ENCODE data around the gene GRB10.
"Not testable (repeated sequence)": the region's sequence is repeated elsewhere in the genome, so short reads cannot be mapped to it uniquely, and the experiment has no call there.

The GRB10 gene

DNA sequence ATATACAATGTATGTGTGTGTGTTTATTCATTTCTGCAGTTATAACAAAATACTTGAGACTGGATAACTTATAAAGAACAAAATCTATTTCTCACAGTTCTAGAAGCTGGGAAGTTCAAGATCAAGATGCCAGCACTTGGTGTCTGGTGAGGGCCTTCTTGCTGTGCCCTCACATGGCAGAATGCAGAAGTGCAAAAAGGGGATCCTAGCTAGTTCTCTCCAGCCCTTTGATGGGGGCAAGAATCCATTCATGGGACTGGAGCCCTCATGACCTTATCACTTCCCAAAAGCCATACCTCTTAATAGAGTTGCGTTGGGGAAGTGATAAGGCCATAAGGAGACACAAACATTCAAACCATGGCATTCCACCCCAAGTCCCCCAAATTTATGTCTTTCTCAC is 8.4 kb downstream of the GRB10 start:
- DNase-seq: no peak

DNA sequence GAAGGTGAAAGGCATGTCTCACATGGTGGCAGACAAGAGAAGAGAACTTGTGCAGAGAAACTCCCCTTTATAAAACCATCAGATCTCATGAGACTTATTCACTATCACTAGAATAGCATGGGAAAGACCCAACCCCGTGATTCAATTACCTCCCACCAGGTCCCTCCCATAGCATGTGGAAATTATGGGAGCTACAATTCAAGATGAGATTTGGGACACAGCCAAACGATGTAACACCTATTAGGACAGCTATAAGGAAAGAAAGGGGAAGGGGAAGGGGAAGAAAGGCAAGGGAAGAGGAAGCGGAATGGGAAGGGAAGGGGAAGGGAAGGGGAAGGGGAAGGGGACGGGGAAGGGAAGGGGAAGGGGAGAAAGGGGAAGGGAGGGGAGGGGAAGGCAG is 9.6 kb downstream of the GRB10 start:
- not testable (repeated sequence) for DNase-seq

DNA sequence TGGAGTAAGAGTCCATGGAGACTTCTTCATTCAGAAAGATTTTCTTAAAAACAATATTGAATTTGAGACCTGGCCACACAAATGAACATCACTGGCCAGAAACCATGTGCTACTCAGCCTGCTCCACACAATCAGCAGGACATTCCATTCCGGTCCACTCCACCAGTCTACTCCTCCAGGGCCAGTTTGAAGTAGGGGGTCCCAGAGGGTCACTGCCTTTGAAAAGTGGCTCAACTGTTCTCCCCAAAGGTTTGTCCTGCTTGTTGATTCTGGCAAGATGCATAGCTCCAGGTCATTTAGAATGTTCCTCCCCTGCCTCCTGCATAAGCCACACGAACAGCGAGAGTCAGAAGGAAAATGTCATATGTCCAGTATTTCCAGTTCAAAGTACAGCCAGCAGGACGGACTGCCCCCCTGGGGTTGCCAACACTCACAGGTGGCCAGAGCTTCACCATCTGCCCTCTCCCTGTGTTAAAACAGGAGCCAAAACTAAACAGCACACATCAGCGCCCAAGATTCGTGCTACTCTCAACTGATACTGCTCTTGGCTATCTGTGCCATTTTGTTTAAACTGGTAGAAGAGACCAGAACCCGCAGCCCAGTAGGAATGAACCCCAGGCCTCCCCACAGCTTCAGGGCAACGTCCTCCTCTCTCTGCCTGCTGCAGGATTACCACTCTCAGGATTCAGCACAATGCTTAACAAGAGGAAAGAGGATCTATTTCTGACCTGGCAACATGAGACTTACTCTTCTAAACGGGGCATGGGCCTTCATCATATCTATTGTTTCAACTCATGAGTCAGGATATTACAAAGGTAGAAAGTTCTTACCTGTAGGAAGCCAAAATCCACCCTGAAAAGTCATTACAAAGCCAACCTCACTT is 11.3 kb downstream of the GRB10 start:
- DNase-seq: no peak

DNA sequence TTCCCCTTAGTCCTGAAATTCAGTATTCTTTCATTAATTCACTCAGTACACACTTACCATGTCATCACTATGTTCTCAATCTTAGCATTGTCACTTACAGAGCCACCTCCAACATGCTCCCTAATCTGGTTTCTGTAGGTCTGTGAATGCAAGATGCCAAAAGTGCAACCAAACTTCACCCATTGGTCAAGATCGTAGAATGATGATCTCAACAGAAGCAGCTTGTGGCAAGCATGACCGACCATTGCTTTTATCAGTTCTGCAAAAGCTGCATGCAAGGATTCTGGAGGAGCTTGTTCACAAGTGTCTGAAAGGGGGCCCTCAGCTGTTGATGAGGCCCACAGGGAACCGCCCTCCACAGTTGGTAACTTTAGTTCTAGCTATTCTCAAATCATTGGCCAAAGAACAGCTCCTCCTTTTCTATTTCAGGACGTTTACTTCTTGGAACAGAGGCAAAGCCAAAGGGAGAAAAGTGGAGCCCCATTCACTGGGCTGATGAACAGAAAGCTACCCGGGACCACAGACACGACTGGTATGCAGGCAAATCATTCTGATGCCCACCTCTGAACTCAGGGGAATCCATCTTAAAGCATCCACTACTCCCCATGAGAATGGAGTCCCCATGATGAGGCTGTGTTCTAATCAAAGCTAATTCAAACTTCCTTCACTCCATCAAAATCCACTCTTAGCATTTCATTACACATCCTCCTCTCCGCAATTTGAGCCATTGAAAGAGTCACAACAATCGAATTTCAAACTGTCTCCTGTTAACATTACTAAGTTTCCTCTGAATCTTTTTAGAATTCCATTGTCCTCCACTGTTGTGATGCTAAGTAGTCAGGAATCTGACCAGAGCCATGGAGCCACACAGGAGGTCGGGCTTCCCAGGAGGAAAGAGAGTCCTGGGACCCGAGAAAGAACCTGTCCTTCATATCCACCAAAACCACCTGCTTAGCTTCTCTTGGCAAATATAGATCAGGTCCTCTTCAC is 13.9 kb downstream of the GRB10 start:
- DNase-seq: no peak

GRCh38 chr7:50766849-50767207 is 15.9 kb downstream of the GRB10 start:
- no peak for DNase-seq

- no peak for DNase-seq
These were observed 16.4 kb downstream of the GRB10 start for GRCh38 chr7:50766106-50766848.

DNA sequence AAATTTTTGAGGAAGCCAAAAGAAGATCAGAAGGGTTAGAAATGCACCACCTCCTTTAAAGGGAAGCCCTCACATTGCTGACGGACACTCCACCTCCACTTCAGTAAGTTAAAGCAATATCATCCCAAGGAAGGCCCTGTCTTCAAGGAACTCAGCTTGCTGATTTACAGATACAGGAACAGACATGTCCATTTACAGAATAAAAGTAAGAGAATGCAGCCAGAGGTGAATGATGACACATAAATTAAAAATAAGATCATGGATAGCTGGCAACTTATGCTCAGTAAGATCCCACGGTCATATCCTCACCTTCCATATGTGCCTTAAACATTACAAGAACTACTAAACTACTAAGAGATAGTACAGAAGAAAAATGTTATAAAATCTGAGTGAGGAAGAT is 20.4 kb downstream of the GRB10 start:
- no peak for DNase-seq

DNA sequence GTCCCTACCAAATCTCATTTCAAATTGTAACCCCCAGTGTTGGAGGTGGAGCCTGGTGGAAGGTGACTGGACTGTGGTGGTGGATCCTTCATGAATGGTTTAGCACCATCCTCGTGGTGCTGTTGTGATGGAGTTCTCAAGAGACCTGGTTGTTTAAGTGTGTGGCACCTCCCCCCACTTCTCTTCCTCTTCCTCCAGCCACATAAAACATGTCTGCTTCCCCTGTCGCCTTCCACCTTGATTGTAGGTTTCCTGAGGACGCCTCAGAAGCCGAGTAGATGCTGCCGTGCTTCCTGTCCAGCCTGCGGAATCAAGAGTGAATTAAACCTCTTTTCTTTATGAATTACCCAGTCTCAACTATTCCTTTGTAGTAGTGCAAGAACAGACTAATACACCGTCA is 21.0 kb downstream of the GRB10 start:
- no peak for DNase-seq

- DNase-seq: no peak
These were observed 24.8 kb downstream of the GRB10 start for GRCh38 chr7:50757703-50758390.

DNA sequence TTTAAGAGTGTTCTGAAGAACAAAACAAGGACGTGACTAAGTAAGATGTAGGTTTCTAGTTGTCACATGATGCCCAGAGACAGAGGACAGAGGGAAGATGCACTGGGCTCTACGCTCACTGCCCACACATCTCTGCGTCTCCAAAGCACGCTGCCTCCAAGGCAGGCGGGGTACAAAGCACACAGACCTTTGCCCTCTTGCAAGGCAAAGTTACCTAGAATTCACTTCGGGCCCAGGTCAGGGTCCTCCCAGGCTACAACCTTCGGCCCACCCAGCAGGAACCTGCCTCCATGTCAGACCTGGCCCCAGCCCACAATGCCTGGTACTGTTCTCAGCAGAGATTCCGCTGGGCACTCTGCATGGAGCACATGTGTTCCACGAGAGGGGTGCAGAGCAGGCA is 26.5 kb downstream of the GRB10 start:
- DNase-seq: no peak

- no peak for DNase-seq
These were observed 28.0 kb downstream of the GRB10 start for GRCh38 chr7:50754684-50755083.

DNA sequence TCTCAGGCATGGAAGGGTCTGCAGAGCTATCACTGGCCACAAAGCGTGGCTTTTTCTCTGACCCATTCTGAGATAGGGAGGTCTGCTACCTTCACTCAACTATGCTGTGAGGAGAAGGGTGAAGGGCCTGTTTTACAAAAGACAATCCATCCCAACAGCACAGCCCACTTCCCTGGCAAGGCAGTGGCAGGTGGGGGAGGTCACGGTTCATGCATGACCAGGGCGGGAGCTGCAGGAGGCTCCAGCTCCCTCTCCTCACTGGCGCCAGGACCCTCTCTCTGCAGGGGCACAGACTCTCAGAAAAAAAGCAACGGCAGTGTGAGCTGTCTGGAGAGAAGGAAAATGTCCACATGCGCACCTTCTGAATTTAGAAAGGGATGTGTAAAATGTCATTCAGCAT is 28.5 kb downstream of the GRB10 start:
- DNase-seq: no peak

GRCh38 chr7:50752422-50752821 is 30.3 kb downstream of the GRB10 start:
- no peak for DNase-seq

DNA sequence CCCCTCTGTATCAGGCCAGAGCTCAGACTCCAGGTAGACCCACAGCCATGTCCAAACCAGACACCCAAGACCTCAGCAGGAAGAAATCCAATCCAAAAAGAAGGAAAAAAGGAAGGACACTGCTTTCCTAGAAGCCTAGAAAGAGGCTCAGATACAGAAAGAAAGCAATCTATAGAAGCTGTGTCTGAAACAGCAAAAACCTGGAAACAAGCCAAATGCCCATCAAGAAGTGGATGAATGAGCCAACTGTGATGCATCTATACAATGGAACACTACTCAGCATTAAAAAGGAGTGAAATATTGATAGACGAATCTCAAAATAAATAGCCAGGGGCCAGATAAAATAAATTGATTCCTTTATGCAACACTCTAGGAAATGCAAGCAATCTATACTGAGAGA is 31.6 kb downstream of the GRB10 start:
- no peak for DNase-seq

DNA sequence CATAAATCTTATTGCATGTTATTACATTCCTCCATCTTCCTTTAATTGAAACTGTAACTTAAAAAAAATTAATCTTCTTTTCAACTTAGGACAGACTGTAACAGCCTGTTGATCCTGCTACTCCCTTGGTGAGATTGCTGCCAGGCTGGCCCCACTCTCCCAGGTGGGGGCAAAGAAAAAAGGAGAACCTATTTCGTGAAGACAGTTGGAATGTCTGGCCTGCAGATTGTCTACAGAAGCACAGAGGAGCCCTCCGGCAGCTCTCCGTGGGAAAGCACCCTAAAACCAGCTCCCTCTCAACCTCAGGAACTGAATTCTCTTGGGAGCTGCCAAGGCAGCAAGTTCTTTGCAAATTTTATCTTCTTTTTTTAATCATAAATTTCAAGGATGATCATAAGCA is 32.8 kb downstream of the GRB10 start:
- DNase-seq: no peak

DNA sequence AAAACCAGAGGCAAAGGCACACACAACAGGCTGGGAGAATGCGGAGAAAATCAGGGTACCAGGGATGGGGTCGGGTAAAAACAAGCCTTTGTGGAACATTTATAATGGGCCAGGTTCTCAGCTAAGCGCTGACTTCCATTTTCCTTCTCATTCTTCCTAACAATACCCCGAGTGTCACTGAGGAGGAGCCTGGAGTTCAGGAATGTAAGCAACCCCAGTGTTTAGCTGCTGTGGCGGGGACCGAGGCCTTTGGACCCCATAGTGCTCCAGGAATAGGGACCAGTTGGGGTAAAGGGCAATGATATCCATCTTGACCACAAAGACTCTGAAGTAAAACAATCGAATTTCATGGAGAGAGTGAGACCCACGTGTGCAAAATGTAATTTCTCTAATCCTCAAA is 34.2 kb downstream of the GRB10 start:
- DNase-seq: no peak

DNA sequence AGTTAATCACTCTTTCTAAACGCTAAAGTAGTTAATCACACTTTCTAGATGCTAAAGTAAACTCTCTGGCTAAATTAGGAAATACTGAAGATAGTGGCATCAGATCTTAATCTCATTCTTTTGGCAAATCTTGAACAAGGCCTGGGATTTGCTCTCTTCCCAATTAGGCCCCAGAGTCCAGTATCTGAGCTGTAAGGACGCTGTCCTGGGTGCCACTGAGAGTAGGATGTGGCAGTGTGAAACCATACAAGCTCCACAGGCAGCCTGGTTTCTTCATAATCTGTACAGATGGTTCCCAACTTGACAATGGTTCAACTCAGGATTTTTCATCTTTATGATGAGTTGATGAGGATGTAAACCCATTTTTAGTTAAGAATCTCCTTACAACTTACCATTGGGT is 36.9 kb downstream of the GRB10 start:
- no peak for DNase-seq

DNA sequence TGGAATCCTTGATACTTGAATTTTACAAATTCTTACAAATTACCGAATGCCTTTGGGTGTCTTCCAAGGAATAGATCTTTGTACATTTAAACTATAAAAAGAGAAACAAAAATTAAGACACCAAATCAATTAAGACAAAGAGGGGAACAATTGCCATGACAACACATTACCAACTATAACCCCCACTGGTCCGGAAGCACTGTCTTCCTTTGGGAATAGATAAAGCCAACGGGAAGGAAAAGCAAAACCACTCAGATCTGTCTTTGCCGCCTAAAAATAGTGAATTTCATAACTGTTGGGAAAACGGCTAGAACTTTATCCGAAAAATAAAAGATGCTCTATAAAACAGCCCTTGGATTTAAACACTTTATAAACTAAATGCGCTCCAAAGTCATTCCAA is 37.4 kb downstream of the GRB10 start:
- no peak for DNase-seq

DNA sequence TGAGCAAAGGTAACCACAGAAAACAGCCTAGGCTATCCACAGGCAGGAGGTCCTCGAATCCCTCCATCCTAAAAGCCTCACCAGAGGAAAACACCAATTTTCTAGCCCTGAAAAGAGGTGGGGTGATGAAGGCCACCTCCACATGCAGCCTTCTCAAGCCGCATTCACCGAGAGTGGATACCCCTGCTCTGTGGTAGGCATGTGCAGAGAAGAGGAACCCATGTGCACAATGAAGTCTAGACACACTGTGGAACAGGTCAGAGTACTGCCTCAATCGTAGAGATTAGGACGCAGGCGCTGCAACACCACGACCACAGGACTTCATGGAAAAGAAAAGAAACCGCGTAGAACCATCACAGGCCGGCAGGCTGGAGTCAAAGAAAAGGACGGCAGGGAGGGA is 38.8 kb downstream of the GRB10 start:
- DNase-seq: no peak

DNA sequence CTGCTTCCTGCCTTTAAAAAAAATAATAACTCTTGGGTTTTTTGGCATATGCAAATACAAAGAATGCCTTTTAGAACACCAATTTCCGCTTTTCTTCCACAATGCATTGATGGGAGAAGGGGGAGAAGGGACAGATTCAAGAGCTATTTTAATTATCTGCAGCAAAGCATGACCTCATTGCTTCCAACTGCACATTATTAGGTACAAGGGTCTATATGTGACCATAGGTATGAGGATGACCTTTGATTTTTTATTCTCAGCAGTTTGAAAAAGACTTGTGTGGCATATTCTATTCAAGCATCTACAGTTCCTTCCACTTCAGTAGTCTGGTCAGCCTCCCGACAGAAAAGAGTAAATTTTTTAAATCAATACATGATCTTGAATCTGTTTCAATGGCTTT is 39.7 kb downstream of the GRB10 start:
- no peak for DNase-seq

DNA sequence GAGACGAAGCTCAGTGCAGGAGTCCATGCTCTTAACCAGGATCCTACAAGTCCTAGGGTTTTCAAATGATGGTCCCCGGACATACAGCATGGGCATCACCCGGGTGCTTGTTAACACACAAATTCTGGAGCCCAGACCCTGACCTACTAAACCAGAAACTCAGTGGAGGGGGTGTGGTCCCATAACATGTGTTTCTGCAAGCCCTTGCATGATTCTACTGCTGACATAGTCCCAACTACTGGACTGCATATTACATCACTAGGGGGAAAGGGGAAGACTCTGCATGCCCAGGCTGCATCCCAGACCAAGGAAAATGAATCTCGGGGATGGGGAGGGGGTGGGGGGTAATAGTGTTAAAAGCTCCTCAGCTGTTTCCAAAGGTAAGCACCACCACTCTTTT is 40.3 kb downstream of the GRB10 start:
- no peak for DNase-seq

- peak; percentile 89 for DNase-seq
These were observed 42.8 kb downstream of the GRB10 start for GRCh38 chr7:50739744-50740435.
